ENCODE measurements around the gene TSHZ2. TPM values are rescaled to one million over a fixed set of nuclear protein-coding genes. Genes with fewer than 3 reads are reported as not detected.

The TSHZ2 gene
- total RNA-seq, 1 donor from 2014 or later = 0.06 TPM

DNA sequence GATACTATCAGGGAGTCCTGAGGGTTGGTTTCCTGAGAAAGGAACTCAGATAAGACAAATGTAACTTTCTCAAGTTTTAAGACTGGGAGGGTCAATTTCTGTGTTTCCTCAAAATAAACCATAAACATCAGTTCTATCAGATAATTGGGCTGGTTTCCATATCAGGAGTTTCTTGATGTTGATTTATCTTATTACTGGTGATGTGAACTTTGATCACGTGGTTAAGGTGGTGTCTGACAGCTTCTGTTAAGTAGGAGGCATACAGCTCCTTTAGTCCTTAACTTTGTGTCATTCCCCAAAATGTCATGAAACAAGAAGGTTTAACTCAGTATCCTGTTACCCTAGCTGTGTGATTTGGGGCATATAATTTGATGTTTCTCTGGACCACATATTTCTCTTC, 476.3 kb downstream of the TSHZ2 start:
- no peak for DNase-seq (ENCODE audit: low read depth)
- H3K4me3 ChIP-seq (ENCODE audit: low read depth, low read length) = no peak overlapping the region
- TF ChIP-seq, protein P1, sequence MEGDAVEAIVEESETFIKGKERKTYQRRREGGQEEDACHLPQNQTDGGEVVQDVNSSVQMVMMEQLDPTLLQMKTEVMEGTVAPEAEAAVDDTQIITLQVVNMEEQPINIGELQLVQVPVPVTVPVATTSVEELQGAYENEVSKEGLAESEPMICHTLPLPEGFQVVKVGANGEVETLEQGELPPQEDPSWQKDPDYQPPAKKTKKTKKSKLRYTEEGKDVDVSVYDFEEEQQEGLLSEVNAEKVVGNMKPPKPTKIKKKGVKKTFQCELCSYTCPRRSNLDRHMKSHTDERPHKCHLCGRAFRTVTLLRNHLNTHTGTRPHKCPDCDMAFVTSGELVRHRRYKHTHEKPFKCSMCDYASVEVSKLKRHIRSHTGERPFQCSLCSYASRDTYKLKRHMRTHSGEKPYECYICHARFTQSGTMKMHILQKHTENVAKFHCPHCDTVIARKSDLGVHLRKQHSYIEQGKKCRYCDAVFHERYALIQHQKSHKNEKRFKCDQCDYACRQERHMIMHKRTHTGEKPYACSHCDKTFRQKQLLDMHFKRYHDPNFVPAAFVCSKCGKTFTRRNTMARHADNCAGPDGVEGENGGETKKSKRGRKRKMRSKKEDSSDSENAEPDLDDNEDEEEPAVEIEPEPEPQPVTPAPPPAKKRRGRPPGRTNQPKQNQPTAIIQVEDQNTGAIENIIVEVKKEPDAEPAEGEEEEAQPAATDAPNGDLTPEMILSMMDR (conservative IDR thresholded peaks at IDR 0.05; ENCODE audit: low read depth, low read length) = no peak

DNA sequence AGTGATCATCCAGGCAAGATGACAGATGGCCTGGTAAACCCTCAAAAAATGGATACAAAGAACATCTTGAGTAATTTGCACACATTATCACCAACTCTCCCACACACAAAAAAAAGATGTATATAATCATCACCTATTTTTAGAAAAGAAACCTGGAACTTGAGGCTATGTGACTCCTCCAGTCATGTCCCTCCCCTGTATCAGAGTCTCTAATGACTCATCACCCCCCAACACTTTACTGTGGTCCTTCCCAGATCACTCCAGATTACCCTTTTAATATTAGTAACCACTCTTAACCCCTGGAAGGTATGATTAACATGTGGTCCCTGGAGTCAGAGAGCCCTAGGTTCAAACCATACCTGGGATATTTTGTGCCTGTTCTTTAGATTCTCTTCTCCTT, 476.7 kb downstream of the TSHZ2 start:
- H3K4me3 ChIP-seq (ENCODE audit: low read depth, low read length) = no peak overlapping the region
- TF ChIP-seq, protein P1 (conservative IDR thresholded peaks at IDR 0.05; ENCODE audit: low read depth, low read length) = no peak
- no peak for DNase-seq (ENCODE audit: low read depth)

DNA sequence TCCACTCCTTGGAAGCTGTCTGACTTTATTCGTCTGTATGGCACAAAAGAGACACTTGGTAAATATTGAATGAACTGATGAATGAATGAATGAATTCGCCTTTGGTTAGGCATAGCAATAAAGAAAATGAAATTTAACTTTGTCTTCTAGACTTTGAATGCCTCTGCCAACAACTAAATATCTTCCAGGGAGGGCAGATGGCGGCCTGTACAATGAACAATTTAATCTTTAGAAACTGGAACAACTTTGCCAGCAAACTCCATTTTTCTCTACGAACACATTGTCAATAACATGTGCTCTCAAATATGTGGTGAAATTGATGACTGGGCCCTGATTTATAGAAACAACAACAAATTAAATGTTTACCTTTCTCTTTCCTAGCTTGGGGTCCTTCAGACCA, 480.9 kb downstream of the TSHZ2 start:
- TF ChIP-seq, protein P1 (conservative IDR thresholded peaks at IDR 0.05; ENCODE audit: low read depth, low read length) = no peak
- DNase-seq (ENCODE audit: low read depth) = no peak
- H3K4me3 ChIP-seq (ENCODE audit: low read depth, low read length) = no peak overlapping the region

DNA sequence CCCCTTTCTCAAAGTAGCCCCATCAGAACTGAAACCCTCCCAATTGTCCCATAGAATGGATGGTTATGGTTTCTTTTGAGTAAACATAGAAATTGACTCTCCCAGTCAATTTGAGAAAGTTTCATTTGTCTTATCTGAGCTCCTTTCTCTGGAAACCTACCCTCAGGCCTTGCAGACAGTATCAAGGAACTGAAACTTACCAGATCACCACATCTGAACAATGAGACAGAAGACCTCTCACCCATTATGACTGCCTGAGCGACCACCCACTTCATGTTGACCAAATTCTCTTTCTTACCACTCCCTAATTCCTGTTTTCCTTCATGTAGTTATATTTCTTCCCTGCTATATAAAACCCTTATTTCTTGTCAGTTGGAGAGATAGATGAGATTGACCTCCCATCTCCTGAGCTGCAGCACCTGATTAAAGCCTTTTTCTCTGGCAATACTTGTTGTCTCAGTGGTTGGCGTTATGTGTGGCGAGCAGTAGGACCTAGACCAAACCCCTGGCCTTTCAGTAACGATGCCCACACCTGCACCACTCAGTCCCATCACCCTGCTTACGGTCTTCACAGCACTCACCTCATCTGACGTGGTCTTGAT, 482.6 kb downstream of the TSHZ2 start:
- TF ChIP-seq, protein P1 (conservative IDR thresholded peaks at IDR 0.05; ENCODE audit: low read depth, low read length) = no peak
- DNase-seq (ENCODE audit: low read depth) = no peak
- no peak overlapping the region for H3K4me3 ChIP-seq (ENCODE audit: low read depth, low read length)

DNA sequence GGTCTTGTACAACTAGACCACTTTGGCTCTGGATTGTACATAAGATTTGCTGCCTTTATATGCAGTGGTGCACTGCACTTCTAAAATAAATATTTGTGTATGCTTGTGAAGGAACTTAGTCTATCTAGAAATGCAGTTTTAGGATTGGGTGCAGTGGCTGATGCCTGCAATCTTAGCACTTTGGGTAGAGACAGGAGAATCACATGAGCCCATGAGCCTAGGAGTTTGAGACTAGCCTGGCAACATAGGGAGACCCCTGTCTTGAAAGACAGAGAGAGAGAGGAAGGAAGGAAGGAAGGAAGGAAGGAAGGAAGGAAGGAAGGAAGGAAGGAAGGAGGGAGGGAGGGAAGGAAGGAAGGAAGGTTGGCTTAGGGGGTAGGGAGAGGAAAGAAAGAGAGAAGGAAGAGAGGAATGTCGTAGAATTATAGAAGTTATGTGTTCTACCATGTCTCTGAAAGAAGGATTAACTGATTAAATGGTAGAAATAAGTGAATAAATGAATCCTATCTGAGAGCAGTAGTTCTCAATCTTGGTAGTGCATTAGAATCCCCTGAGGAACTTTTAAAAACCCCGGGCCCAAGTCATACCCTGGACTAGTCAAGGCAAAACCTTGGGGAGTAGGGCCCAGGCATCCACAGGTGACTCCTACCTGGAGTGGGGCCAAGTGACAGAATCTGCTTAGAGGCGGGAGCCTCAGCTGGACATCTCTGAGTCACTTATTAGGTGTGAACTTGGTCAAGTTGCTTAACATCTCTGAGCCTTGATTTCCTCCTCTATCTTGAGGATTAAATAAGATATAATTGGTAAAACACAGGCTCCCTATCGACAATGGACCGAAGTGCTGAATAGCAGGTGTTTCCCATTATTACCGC, 491.2 kb downstream of the TSHZ2 start:
- H3K4me3 ChIP-seq (ENCODE audit: low read depth, low read length) = no peak overlapping the region
- TF ChIP-seq, protein P1 (conservative IDR thresholded peaks at IDR 0.05; ENCODE audit: low read depth, low read length) = no peak
- DNase-seq (ENCODE audit: low read depth) = no peak

DNA sequence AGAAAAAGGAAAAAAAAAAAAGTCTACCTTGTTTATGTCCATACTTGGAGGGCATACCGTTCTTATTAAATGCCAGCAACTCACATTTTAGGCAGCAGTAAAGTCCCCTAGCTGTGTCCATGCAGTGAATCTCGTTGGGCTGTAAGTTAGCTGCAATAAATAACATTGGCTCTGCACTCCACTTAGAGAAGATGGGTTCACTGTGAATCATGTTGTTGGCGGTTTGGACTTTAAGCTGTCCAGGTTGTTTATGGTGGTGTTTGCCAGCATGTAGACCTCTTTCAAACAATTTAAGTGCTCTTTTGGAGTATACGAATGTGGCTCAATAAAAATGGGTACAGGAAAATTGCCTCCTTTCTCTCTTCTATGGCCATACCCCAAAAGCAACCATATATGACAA, 494.1 kb downstream of the TSHZ2 start:
- TF ChIP-seq, protein P1 (conservative IDR thresholded peaks at IDR 0.05; ENCODE audit: low read depth, low read length) = no peak
- DNase-seq (ENCODE audit: low read depth) = no peak

More for the DNA sequence above, 494.1 kb downstream of the TSHZ2 start:
- H3K4me3 ChIP-seq (ENCODE audit: low read depth, low read length) = no peak overlapping the region
